HG02642 (cell line): ENCODE measurements around the gene TMC3.

Experiments
- ATAC-seq: cut with Tn5 transposase; IDR thresholded peaks from one replicate; pipeline ENCODE4 v1.9.1; 2021; ENCODE audit warnings: mild to moderate bottlenecking; ENCODE audit not compliant: unreplicated experiment, poor library complexity

Gene TMC3

GRCh38 chr15:81301815-81302399 lies 72.1 kb downstream of the TMC3 start:
- peak; percentile 79 for ATAC-seq

- no peak for ATAC-seq
These were observed 72.6 kb downstream of the TMC3 start for GRCh38 chr15:81301385-81301784.

- ATAC-seq, result no peak
These were observed 74.3 kb downstream of the TMC3 start for GRCh38 chr15:81299630-81300273.

GRCh38 chr15:81299156-81299555 lies 74.9 kb downstream of the TMC3 start:
- no peak for ATAC-seq

GRCh38 chr15:81298611-81299010 lies 75.4 kb downstream of the TMC3 start:
- no peak for ATAC-seq

GRCh38 chr15:81297603-81298575 lies 76.1 kb downstream of the TMC3 start:
- no peak for ATAC-seq

- ATAC-seq, result no peak
These were observed 76.9 kb downstream of the TMC3 start for GRCh38 chr15:81297147-81297572.

GRCh38 chr15:81296673-81297072 lies 77.3 kb downstream of the TMC3 start:
- peak; percentile 50 for ATAC-seq

GRCh38 chr15:81296186-81296585 lies 77.8 kb downstream of the TMC3 start:
- ATAC-seq, result no peak

GRCh38 chr15:81295486-81296121 lies 78.4 kb downstream of the TMC3 start:
- no peak for ATAC-seq

- ATAC-seq, result peak; percentile 5
These were observed 79.5 kb downstream of the TMC3 start for GRCh38 chr15:81294516-81294880.

- peak; percentile 69 for ATAC-seq
These were observed 80.1 kb downstream of the TMC3 start for GRCh38 chr15:81293728-81294515.

- peak; percentile 34 for ATAC-seq
These were observed 81.5 kb downstream of the TMC3 start for GRCh38 chr15:81292523-81293001.

DNA sequence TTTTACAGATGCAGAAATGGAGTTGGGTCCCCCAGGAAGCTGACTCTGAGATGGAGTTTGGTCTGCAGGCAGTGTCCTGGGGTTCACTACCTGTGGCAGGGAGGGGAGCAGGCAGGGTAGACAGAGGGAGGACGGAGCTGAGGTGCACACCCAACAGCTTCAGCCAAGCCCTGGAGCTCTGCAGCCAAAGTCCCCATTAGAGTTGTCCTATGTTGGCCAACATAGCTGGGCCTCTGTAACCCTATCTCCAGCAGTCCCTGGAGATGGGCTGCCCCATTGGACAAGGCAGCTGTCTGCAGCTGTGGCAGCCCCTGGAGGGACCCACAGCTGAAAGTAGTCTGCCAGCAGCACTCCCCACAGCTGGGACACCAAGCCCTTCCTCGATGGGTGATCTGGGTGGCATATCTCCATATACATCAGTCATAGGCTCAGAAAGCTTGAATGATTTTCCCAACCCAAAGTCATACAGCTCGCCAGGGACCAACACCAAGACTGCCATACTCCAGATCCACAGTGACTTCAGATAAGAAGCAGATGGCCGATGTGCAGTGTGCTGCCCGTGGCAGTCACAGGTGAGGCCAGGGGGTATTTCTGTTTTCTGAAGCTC lies 82.0 kb downstream of the TMC3 start:
- ATAC-seq, result peak; percentile 1

GRCh38 chr15:81289910-81290309 lies 84.1 kb downstream of the TMC3 start:
- ATAC-seq, result no peak

DNA sequence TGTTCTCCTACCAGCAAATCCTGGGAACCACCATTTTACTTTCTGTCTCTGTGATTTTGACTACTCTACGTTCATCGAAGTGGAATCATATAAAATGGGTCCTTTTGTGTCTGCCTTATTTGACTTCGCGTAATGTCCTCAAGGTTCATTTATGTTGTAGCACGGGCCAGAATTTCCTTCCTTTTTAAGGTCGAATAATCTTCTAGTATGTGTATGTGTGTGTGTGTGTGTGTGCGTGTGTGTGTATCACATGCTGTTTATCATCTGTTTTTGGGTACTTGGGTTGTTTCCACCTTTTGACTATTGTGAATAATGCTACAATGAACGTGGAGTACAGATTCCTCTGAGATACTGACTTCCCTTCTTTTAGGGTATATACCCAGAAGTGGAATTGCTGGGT lies 85.4 kb downstream of the TMC3 start:
- ATAC-seq, result no peak

DNA sequence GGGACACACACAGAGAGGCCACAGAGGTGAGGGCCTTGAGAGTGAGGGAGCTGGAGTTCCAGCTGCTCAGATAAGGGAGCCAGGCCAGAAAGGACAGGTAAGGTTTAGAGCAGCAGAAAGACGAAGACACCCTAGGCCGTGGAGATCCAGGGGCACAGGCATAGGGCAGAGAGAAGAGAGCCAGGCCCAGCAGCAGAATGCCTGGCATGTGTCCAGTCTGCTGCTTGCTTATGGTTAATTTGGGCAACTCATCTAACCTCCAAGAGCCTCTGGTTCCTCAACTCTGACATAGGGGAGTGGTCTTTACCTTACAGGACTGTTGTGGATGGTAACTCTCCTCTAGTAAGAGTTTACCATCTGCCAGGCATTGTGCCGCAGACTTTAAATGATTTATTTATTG lies 86.0 kb downstream of the TMC3 start:
- ATAC-seq, result no peak

- ATAC-seq, result peak; percentile 39
These were observed 87.3 kb downstream of the TMC3 start for GRCh38 chr15:81286621-81287121.

- no peak for ATAC-seq
These were observed 88.6 kb downstream of the TMC3 start for GRCh38 chr15:81285461-81285860.
